HG03039 (cell line): ENCODE data around the gene PUM1.
"Not testable (repeated sequence)": the region's sequence is repeated elsewhere in the genome, so short reads cannot be mapped to it uniquely, and the experiment has no call there.

Experiments used
- ATAC-seq: cut with Tn5 transposase; IDR thresholded peaks from one replicate; pipeline ENCODE4 v1.9.1; 2021; ENCODE audit warnings: mild to moderate bottlenecking, moderate library complexity; ENCODE audit not compliant: unreplicated experiment

The PUM1 gene

GRCh38 chr1:31063631-31064030 is 1.9 kb downstream of the PUM1 start:
- no peak for ATAC-seq

- ATAC-seq, result no peak
Observed at GRCh38 chr1:31062867-31063380, 2.6 kb downstream of the PUM1 start.

GRCh38 chr1:31062162-31062866 is 3.2 kb downstream of the PUM1 start:
- ATAC-seq, result not testable (repeated sequence)

DNA sequence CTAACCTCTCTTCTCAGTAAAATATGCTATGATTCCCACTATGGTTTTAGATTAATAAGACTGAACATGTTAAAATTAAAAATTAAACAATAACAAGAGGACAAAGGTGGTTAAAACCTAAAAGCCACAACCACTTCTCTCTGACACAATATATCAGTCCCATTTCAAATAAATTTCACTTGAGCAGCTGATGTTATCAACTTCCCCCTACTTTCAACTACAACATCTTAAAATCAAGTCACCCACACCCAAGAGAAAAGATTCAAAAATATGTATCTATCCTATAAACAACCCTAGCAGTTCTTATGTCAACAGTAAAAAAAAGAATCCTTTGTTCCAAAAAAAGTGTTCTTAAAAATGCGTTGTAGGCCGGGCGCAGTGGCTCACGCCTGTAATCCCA is 7.5 kb downstream of the PUM1 start:
- no peak for ATAC-seq

DNA sequence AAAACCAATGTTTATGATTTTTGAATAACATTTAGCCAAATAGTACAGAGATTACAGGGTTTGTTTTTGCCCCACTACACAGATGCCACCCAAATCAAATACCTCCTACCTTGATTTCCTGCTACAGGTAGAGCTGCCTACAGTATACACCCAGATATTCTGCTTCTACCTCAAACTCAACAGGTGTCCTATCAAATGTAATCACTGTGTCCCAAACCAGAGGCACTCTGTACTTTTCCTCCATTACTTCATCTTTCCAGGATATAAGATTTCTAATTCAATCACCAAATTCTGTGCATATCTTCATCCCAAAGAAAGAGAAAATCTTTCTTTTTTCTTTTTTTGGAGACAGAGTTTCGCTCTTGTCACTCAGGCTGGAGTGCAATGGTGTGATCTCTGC is 9.6 kb downstream of the PUM1 start:
- ATAC-seq, result no peak

- no peak for ATAC-seq
Observed at GRCh38 chr1:31055501-31055900, 10.0 kb downstream of the PUM1 start.

DNA sequence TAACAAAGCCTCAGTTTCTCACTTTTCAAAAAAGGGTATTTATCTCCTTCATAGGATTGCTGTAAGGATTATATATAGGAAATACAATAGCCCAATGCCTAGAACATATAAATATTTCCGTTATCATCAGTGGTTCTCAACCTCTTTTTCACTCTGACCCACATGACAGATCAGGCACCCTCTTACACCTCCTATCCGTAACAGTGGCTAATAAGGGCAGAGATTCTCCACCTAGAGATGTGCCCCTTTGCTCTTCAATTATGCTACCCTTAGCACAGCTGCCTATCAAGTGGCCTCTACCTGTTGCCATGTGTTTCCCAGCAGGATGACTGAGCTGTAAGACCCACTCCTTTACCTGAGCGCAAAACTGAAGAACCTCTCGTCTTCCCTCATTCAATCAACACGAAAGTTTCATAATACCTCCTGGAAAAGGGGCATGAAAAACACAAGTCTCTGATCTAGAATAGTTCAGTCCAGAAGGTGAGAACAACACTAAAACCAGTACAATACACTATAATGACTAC is 10.5 kb downstream of the PUM1 start:
- no peak for ATAC-seq

- ATAC-seq, result no peak
Observed at GRCh38 chr1:31054349-31054748, 11.2 kb downstream of the PUM1 start.

DNA sequence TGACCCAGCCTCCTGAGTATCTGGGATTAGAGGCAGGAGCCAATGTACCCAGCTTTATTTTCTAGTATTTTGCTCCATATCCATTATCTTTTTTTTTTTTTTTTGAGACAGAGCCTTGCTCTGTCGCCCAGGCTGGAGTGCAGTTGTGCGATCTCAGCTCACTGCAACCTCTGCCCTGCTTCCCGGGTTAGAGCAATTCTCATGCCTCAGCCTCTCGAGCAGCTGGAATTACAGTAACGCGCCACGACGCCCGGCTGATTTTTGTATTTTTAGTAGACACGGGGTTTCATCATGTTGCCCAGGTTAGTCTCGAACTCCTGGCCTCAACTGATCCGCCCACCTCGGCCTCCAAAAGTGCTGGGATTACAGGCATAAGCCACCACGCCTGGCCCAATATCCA is 12.9 kb downstream of the PUM1 start:
- ATAC-seq, result not testable (repeated sequence)

GRCh38 chr1:31051611-31052010 is 13.9 kb downstream of the PUM1 start:
- no peak for ATAC-seq

DNA sequence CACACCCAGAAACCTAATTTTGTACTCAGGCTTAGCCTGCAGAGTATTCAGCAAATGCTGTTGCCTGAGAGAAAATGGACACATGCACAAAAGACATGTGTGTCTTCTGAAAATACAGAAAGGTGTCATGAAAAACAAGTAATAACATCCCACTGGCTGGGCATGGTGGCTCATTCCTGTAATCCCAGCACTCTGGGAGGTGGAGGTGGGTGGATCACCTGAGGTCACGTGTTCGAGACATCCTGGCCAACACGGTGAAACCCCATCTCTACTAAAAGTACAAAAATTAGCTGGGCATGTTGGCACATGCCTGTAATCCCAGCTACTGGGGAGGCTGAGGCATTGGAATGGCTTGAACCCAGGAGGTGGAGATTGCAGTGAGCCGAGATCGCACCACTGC is 18.0 kb downstream of the PUM1 start:
- not testable (repeated sequence) for ATAC-seq

GRCh38 chr1:31043631-31044030 is 21.9 kb downstream of the PUM1 start:
- no peak for ATAC-seq

- no peak for ATAC-seq
Observed at GRCh38 chr1:31042656-31043055, 22.9 kb downstream of the PUM1 start.

- ATAC-seq, result no peak
Observed at GRCh38 chr1:31041529-31041928, 24.0 kb downstream of the PUM1 start.

GRCh38 chr1:31040038-31040437 is 25.5 kb downstream of the PUM1 start:
- ATAC-seq, result no peak

DNA sequence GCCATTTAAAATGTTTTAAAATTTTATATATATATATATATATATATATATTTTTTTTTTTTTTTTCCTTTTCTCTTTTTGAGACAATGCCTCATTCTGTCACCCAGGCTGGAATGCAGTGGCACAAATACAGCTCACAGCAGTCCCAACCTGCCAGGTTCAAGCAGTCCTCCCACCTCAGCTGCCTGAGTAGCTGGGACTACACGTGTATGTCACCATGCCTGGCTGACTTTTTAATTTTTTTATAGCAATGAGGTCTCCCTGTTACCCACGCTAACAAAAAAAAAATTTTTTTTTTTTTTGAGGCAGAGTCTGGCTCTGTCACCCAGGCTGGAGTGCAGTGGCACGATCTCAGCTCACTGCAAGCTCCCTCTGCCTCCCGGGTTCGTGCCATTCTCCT is 26.6 kb downstream of the PUM1 start:
- not testable (repeated sequence) for ATAC-seq

DNA sequence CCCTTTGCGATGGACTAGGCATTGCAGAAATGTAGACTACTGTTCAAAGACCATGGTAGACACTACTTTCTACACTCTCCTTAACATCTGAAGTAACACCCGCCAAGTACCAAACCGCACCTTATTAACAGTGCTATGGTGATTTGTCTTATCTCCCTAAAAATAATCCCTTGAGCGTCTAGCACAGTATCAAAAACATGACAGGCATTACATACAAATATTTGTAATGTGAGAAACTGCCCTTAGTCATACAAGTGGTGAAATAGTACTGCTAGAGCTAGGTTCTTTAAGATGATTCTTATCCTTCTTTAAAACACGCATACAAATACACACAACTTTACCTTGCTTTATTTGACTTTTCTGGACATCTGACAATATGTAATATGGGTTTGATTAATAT is 27.2 kb downstream of the PUM1 start:
- no peak for ATAC-seq

DNA sequence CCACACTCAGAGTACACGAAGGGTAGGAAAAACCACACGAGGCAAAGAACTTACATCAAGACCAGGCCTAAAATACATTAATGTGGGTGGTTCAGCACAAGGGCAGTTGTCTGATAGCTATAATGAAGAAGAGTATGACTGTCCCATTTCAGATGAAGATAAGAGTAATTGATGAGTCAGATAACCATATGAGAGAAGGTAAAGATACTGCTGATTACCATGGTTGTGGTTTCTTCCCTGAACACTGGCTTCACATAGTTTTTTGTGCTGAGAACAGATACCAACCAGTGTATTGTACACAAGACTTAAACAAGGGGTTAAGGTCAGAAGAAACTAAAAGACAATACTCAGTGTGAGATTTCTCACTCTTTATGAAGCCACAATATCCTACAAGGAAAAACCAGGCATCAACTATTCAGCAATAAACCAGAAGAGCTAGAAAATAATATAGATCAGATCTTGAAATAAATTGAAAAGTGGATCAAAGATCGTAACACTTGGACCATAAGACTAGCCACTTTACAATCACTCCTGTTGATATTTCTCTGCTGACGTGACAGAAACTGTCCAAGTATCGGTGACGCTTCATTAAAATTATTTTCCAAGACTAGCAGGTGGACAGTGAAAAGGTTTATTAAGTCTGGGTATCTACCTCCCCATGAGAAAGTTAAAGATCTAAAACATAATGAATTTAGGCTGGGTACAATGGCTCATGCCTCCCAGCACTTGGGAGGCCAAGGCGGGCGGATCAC is 28.6 kb downstream of the PUM1 start:
- no peak for ATAC-seq

- no peak for ATAC-seq
Observed at GRCh38 chr1:31033598-31033997, 31.9 kb downstream of the PUM1 start.

GRCh38 chr1:31032266-31032665 is 33.3 kb downstream of the PUM1 start:
- ATAC-seq, result no peak

- no peak for ATAC-seq
Observed at GRCh38 chr1:31031330-31032143, 34.0 kb downstream of the PUM1 start.
